Activated T-cell treated with anti-CD3 and anti-CD28 coated beads for 24 hours (primary cell): Measurements from ENCODE around the gene UST.
"Not testable (repeated sequence)": the region's sequence is repeated elsewhere in the genome, so short reads cannot be mapped to it uniquely, and the experiment has no call there.

Source experiments
- DNase-seq: peaks from one replicate; pipeline ENCODE4 v3.0.0-alpha.2; 2020; ENCODE audit warnings: low read depth

Gene UST

DNA sequence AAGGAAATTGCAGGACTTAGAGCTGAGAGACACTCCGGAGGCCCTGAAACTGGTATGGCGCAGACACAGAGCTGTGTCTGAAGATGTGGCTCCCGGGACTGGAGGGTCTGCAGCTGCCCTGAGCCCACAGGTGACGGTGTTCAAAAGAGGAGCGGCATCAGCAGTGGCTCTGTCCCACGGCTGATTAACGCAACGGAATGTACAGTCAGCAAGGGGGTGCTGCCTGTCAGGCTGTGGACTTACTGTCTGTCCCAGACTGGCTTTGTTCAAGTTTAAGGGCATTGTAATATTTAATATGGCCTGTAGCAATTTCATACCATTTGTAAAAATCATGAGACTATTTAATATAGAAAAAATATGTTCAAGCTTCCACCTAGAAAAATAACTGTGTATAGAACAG, 342.7 kb downstream of the UST start:
- no peak for DNase-seq

DNA sequence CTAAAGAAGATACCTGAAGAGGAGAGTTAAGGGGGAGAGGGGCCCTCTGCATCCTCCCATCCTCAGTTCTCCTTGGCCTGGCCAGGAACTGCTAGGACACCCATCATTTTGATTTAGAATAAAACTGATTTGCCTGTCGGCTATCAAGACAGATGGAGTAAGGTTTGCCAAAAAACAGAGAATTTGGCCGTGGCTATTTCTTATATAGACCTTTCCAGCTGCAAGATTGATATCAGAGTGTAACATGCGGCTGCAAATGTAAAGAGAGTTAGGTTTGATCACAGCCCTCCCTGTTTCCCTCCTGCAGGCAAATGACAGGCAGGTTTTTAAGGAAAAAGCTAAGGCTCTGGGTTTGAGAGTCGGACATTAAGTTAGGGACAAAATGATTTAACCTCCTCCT, 344.1 kb downstream of the UST start:
- DNase-seq = no peak

DNA sequence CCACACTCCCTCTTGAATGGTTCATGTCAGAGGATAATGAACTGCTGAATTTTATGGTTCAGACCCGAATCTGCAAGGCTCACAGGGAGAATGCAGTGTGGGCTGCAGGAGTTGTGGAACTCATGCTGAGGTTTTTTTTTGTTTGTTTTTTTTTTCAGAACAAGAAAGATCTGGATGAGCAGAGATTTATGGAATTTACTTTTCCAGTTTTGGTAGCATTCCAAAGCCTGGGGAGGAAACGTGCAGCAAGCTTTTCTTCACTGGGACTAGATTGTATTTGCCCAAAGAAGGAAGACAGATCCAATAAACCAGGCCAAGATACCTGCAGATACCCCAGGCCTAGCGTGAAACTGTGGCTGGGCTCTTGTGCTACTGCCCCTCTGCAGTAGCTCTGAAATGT, 346.8 kb downstream of the UST start:
- no peak for DNase-seq

DNA sequence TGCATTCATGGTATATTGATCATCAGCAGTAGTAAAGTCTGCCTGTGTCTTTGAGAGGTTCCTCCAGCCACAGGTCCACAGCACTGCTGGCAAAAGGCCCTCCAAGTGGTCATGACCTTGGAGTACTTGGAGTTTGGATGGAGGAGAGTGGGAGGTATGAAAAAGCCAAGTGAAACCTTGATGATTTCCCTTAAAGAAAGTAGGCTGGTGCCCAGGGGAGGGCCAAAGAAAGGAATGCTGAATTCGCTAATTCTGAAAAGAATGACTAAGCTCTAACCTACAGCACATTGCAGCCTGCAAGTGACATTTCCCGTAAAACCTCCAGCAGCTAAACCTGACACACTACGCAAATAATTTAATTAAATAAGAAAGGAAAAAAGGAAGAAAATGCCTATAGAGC, 347.3 kb downstream of the UST start:
- DNase-seq = no peak

DNA sequence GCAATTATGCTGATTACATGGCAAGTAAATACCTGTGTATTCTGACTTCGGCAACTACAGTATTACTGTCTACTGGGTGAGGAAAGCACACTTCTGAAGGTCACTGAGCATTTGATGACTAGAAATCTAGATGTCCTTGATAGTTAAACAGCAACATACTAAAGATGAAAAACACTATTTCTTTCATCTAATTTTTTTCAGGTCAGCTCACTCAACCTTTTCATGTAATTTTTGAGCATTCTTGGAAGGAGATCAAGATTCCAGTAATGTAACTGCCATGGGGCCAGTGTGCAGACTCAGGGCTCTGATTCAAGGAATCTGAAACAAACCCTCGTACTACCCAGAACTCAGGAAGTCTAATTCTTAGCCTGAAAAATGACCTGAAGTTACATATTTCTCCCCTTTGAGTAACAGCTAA, 348.1 kb downstream of the UST start:
- no peak for DNase-seq

DNA sequence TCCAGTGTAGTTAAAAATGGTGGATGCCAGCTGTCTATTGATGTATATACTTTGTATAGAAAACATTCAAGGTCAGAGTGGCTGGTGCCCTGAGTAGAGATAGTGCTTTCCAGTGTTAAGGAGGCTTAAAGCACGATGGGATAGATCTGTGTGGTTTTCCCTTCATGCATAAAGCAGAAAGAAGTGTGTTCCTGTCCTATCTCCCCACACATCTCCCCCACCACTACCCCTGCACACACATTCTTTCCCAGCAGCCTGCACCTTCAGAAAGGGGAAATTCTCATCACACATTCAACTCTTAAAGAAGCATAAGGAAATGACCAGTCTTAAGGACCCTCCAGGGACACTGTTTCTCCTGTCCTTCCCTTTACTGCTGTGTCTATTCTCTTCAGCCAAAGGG, 349.0 kb downstream of the UST start:
- no peak for DNase-seq

DNA sequence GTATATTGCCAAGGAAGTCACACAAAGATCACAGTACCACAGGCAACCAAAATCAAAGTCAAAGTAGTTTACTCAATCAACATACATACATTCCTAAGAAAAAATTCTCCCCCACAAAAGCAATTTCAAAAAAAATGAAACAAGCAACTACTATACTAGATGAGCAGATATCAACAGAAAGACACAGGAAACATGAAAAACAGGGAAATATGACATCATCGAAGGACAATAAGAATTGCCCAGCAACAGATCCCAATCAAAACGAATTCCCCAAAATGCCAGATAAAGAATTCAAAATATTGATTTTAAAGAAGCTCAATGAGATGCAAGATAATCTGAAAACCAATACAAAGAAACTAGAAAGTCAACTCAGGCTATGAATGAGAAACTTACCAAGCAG, 351.0 kb downstream of the UST start:
- no peak for DNase-seq

DNA sequence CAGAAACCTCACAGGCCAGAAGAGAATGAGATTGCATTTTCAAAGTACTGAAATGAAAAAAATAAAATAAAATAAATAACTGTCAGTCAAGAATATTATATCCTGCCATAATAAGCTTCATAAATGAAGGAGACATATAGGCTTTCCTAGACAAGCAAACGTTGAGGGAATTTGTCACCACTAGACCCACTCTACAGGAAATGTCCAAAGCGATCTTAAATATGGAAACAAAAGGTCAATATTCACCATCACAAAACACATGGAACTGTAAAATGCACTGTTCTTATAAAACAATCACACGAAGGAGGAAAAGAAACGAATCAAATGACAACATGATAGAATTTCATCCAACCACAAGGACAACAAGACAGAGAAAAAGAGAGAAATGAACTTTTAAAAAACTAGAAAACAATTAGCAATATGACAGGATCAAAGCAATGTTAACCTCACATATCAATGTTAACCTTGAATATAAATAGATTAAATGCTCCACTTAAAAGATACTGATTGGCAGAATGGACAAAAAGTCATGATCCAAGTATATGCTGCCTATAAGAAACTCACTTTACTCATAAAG, 352.0 kb downstream of the UST start:
- no peak for DNase-seq

DNA sequence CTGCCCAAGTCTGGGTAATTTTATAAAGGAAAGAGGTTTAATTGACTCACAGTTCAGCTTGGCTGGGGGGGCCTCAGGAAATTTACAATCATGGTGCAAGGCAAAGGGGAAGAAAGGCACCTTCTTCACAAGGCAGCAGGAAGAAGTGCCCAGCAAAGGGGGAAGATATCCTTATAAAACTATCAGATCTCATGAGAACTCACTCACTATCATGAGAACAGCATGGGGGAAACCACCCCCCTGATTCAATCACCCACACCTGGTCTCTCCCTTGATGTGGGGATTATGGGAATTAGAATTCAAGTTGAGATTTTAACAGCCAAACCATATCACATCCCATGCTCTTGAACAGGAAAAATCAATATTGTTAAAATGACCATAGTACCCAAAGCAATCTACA, 355.5 kb downstream of the UST start:
- no peak for DNase-seq

DNA sequence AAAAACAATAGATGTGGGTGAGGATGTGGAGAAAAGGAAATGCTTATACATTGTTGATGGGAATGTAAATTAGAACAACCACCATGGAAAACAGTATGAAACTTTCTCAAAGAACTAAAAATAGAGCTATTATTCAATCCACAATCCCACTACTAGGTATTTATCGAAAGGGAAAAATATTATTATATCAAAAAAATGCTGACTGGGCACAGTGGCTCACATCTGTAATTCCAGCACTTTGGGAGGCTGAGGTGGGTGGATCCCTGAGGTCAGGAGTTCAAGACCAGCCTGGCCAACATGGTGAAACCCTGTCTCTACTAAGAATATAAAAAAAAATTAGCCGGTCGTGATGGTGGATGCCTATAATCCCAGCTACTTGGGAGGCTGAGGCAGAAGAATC, 357.1 kb downstream of the UST start:
- DNase-seq = not testable (repeated sequence)

DNA sequence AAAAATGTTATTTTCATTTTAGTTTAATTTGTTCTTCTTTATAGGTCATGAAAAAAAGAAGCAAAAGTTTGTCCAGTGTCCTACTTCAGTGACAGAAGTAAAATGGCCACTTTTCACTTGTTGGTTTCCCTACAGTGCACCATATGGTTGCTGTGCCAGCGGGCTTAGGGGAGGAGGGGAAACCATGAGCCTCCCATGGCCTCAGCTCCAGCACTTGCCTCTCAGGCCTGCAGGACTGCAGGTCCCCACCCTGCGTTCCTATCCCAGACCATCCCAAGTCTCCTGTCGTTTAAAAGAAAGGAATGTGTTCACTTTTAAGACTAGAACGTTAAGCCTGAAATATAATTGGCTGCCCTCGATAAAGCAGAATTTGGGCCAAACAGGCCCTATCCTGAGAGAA, 360.7 kb downstream of the UST start:
- no peak for DNase-seq

DNA sequence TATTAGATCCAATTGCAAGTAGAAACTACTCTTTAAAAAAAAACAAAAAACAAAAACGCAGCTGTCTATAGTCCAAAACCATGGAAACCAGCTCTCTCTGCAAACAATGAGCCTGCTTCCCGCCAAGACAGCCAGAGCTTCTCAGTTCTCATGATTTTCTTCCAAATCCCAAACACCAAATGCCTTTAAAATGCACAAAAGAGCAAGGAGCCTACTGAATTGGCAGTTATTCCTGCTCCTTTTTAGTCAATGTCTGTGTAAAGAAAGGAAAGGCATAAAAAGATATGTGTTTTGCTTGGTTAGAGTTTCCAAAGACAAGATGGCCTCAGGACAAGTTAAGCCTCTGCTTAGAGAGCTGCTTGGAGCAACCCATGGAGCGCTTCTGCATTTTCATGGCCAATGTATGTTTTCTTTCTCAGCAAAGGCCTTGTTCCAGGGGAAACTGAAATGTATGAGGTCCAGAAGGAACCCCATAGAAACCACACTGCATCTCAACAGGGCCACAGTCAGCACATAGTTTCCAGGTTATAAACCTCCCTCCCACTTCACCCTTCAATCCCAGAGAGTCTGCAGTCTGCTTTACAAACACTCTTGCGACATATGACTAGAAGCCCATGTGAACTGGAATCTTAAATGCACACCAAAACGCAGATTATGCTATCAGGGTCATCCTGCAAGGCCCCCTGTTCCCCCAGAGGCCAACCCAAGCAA, 361.4 kb downstream of the UST start:
- no peak for DNase-seq

DNA sequence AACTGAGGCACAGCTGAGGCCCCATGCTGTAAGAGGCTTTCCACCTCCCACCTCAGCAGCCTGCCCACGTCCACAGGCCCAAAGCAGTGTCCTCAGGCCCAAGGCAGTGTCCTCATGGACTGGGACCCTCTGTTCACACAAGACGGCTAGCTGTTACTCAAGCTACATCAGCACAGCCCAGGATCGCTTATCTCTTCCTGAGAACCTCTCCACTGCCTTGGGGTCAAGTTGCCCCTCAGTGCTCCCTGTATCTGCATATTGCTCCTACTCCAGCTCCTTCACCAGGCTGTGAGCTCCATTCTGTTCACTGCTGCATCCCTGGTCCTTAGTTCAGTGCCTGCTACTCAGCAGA, 361.9 kb downstream of the UST start:
- no peak for DNase-seq

DNA sequence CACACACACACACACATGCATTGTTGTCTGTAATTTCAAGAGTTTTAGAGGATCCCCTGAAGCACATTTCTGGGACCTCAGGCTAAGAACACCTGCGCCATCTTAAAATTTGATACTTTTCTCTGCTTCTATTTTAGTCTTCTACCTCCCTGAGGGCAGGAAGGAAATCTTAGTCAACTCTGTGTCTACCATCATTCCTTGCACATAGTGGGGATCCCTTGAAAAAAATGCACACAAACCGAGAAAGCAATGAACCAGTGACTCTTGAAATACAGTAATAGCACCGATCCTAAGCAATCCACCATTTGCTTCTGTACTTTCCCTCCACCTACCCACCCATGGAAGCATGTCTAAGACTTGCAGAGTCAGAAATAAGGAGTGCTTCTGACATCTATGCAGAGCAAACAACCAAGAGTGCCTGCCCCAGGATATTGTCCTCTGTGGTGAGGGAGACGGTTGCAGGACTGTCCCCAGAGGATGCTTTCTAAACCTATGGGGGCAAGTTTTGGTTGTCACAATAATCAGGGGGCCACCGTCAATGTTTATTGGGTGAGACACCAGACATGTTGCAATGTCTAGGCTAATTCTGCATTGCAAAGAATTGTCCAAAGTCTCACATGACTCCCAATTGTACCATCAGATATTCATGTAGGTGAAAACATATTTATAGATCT, 362.7 kb downstream of the UST start:
- no peak for DNase-seq

DNA sequence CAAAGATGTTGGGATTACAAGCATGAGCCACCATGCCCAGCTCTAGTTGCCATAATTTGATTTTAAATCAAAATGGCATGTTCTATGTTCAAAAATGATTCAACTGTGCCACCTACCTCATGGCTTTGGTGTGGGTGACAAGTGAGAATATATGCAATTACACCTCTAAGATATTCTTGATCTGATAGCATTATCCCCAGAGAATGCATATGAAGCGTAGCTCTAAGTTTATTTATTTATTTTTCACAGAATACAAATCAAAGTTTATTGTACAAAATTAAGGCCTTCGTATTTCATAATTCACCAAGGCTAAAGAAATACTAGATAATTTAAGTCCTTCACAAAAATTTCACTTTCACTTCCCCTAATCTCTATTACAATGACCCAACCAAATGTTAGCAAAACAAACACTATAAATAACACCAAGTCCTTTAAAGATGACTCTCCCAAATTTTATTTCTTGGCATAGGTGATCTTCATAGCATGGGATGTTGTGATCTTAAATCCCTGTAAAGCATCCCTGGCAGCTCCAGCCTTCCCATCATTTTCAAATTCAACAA, 364.8 kb downstream of the UST start:
- no peak for DNase-seq

DNA sequence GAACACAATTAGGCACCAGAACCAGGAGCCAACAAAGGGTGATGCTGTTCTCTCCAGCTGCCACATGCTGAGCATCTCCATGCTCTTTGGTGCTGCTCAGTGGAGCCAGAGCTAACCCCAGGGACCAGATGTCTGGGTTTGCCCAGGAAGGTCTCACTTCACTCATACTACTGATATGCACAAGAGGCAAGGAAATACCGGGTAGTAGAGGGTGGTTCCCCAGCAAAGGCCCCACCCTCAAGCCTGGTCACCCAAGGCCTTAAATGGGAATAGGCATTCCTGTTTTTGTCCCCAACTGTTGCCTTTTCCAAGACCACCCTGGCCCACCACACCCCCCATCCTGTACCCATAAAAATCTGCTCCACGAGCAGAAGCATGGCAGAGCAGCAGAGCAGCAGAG, 366.1 kb downstream of the UST start:
- DNase-seq = no peak

DNA sequence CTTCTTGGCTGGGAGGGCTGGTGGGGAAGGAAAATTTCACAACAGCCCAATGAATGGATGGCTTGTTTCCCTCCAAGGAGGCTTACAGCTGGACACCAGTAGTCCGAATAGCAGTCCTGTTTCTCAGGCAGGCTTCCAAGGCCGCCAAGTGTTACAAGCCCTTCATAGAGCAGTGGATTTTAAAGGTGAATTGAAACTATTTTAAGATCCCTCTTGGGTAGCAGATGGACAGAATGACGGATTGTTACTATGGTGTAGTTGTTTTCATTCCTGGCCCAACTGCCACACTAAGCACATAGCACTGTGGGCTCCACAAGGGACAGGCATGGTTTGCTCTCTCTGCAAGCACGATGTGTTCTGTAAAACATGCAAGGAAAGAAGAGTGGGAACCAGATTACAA, 367.3 kb downstream of the UST start:
- DNase-seq = no peak

DNA sequence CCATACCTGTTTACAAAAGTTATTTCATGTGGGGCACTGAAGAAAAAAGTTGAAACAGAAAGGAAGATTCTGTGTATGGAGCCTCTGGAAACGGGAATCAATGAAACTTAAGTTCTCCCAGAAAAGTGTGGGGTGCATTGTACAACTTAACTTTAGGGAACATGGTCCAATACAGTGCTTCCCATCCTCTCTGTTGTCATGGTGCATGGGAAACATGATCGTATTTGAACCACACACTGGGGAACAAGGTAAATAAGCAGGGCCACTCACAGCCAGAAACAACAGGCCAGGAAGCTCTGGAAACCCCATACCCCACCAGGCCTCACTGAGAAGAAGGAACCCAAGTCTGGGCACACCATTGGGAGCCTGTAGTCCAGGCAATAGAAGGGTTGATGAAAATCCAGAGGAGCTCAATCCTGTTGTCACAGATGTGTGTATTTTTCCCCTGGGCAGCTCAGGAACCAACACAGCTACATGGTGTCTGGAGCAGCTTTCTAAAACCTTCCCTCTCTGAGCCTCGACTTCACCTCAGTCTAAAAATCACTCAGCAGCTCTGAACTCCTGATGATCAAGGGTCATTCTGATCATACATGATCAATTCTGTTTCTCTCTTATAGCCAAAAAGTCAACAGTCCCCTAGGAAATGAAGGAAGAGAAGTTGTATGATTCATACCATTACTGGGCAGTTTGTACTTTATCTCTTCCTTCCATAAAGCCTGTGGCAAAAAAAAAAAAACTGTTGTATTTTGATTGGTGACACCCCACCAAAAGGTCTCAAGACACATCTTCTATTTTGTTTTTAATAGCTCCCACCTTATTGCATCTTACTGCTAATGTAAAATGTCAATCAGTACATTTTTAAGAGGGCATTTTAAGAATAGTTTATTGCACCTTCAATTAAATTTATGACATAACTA, 372.2 kb downstream of the UST start:
- no peak for DNase-seq

DNA sequence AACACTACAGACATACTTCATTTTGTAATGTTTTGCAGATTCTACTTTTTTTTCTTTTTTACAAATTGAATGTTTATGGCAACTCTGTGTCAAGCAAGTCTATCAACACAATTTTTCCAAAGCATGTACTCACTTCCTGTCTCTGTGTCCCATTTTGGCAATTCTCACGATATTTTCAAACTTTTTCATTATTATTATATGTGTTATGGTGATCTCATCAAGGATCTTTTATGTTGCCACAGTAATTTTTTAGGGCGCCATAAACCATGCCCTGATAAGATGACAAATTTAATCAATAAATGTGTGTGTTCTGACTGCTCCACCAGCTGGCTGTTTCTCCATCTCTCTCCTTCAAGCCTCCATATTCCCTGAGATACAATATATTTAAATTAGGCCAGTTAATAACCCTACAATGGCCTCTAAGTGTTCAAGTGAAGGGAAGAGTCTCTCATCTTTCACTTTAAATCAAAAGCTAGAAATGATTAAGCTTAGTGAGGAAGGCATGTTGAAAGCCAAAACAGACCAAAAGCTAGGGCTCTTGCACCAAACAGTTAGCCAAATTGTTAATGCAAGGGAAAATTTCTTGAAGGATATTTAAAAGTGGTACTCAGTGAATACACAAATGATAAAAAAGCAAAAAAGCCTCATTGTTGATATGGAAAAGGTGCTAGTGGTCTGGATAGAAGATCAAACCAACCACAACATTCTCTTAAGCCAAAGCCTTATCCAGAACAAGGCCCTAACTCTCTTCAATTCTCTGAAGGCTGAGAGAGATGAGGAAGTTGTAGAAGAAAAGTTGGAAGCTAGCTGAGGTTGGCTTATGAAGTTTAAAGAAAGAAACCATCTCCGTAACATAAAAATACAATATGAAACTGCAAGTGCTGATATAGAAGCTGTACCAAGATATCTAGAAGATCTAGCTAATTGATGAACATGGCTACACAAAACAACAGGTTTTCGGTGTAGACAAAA, 376.3 kb downstream of the UST start:
- no peak for DNase-seq

DNA sequence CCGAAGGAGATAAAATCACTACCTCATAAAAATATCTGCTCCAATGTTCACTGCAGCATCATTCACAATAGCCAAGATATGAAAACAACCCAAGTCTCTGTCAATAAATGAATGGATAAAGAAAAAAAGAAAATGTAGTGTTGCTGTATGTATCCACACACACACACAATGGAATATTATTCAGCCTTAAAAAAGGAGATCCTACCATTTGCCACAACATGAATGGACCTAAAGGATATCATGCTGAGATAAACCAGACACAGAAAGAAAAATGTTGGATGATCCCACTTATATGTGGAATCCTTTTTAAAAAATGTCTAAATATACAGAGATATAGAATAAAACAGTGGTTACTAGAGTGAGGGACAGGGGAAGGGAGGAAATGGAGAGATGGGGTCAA, 378.5 kb downstream of the UST start:
- no peak for DNase-seq
